K562 (cell line): ENCODE results near the gene CCM2. TPM values are rescaled to one million over a fixed set of nuclear protein-coding genes. Genes with fewer than 3 reads are reported as not detected.
A peak's percentile ranks its signal among the peaks of the same experiment; 100 is the strongest.

Experiments used
- BCLAF1 ChIP-seq, 2 experiments: fragments of 450-650 bp in 1 of 2; IDR thresholded peaks; 2 replicates each; pipeline ENCODE4 v1.6.1; 2011 to 2017; ENCODE audit warnings: low read depth in 2 of 2, antibody characterized with exemption in 1 of 2, borderline replicate concordance in 1 of 2, low read length in 1 of 2, mild to moderate bottlenecking in 1 of 2, mixed read lengths in 1 of 2; ENCODE audit not compliant: control insufficient read depth in 1 of 2
- CUX1 ChIP-seq: fragments of 200-800 bp; sonication (Bioruptor generic); IDR thresholded peaks from 2 replicates; pipeline ENCODE4 v1.6.1; 2016; ENCODE audit warnings: missing genetic modification characterization, missing compliant biosample characterization
- FOXA3 ChIP-seq, 2 experiments: fragments of 450-650 bp in 1 of 2; sonication (generic) in 1 of 2; formaldehyde crosslinking; IDR thresholded peaks in 1 of 2; conservative IDR thresholded peaks in 1 of 2; 2 replicates each; pipeline versions ENCODE4 v1.4.0 to v1.8.0; 2020 to 2022; ENCODE audit warnings: mild to moderate bottlenecking in 2 of 2, missing genetic modification reagents in 1 of 2
- FOXJ2 ChIP-seq: fragments of 200-800 bp; sonication (Bioruptor generic); IDR thresholded peaks from 2 replicates; pipeline ENCODE4 v1.6.1; 2016; ENCODE audit warnings: missing genetic modification characterization, missing compliant biosample characterization
- FUS ChIP-seq: fragments of 200-400 bp; formaldehyde crosslinking; optimal IDR thresholded peaks from 2 replicates; pipeline ENCODE3; 2017; ENCODE audit warnings: low read depth, low read length
- ILK ChIP-seq: fragments of 450-650 bp; IDR thresholded peaks from 2 replicates; pipeline ENCODE4 v1.6.1; 2016; ENCODE audit warnings: missing genetic modification characterization, low read depth, mild to moderate bottlenecking, missing compliant biosample characterization, moderate library complexity, borderline replicate concordance
- MTA3 ChIP-seq: fragments of 450-650 bp; formaldehyde crosslinking; IDR thresholded peaks from 2 replicates; pipeline ENCODE4 v1.6.1; 2017; ENCODE audit warnings: mild to moderate bottlenecking, borderline replicate concordance
- MXI1 ChIP-seq: IDR thresholded peaks from 2 replicates; pipeline ENCODE4 v1.6.1; 2011; ENCODE audit warnings: low read depth, mild to moderate bottlenecking, improper control_type of control experiment, low read length
- NONO ChIP-seq, 2 experiments: fragments of 200-400 bp in 1 of 2; fragments of 450-650 bp in 1 of 2; formaldehyde crosslinking in 1 of 2; IDR thresholded peaks; 2 replicates each; pipeline ENCODE4 v1.6.1; 2017; ENCODE audit warnings: low read depth in 2 of 2, mild to moderate bottlenecking in 2 of 2, moderate library complexity in 2 of 2, low read length in 1 of 2
- PHB ChIP-seq: fragments of 250-450 bp; sonication (Bioruptor Pico); IDR thresholded peaks from 2 replicates; pipeline ENCODE4 v1.5.0; 2021
- PHF20 ChIP-seq: fragments of 450-650 bp; IDR thresholded peaks from 2 replicates; pipeline ENCODE4 v1.6.1; 2018; ENCODE audit not compliant: partially characterized antibody
- POLR2AphosphoS5 ChIP-seq: IDR thresholded peaks from 2 replicates; pipeline ENCODE4 v1.6.1; 2011; ENCODE audit warnings: mild to moderate bottlenecking, low read depth, low read length, moderate library complexity; ENCODE audit not compliant: control insufficient read depth, insufficient read depth
- RFX5 ChIP-seq: IDR thresholded peaks from 2 replicates; pipeline ENCODE4 v1.6.1; 2011; ENCODE audit warnings: low read depth, mild to moderate bottlenecking, improper control_type of control experiment, low read length
- SLC30A9 ChIP-seq: fragments of 250-450 bp; sonication (Bioruptor Pico); IDR thresholded peaks from 2 replicates; pipeline ENCODE4 v1.8.0; 2022; ENCODE audit warnings: mild to moderate bottlenecking, moderate library complexity
- SP1 ChIP-seq: sonication (generic); formaldehyde crosslinking; IDR thresholded peaks from 2 replicates; pipeline ENCODE4 v1.8.1; 2022; ENCODE audit warnings: mild to moderate bottlenecking, missing genetic modification reagents
- TFE3 ChIP-seq: fragments of 450-650 bp; formaldehyde crosslinking; IDR thresholded peaks from 2 replicates; pipeline ENCODE4 v1.4.0; 2020; ENCODE audit warnings: mild to moderate bottlenecking, mixed read lengths
- polyA plus RNA-seq, 8 experiments: library from polyadenylated mRNA; depleted of rRNA in 4 of 8; stranded (reverse) in 5 of 8; unstranded in 3 of 8; fragments of >200 nt; fragmentation: Nextera tagmentation in 2 of 8; fragmentation: Illumina TruSeq in 1 of 8; extraction: Ambion mirVana in 2 of 8; extraction: Trizol in 1 of 8; gene quantifications; 2 replicates each; pipeline versions ENCODE4 v1.2.1 to v1.2.3, GENCODE V29; 2011 to 2014; ENCODE audit warnings: inconsistent platforms in 1 of 8, missing spikeins in 1 of 8
- total RNA-seq, 7 experiments: library from RNA; depleted of rRNA in 6 of 7; stranded (reverse); fragments of >200 nt in 6 of 7; fragmentation: Illumina TruSeq in 2 of 7; extraction: Trizol in 2 of 7; gene quantifications; 2 replicates each; pipeline versions ENCODE4 v1.2.1 to v1.2.3, GENCODE V29; 2011 to 2021; ENCODE audit warnings: low replicate concordance in 1 of 7

Gene CCM2
- total and polyA plus RNA-seq, 9 of the 15 experiments (the other 6 are each of a cell fraction or from before 2014, with no cell fraction given), result 0.41 to 38.6 (median 25.9) TPM

GRCh38 chr7:45001138-45001694, 1.2 kb downstream of the CCM2 start (continued):
- TF ChIP-seq TFE3 (CRISPR knock-in tag) (no peak), NONO (IDR thresholded peaks at IDR 0.05; ENCODE audit: low read depth in 2 of 2, low read length in 1 of 2) (no peak), PHB (CRISPR knock-in tag) (no peak), ILK (no peak), FUS (no peak), FOXJ2 (tag) (no peak), MXI1 (no peak), RFX5 (no peak), BCLAF1 (IDR thresholded peaks at IDR 0.05; ENCODE audit: borderline replicate concordance in 1 of 2, control insufficient read depth in 1 of 2, low read depth in 2 of 2, low read length in 1 of 2) (no peak), SP1 (CRISPR knock-in tag) (peak; percentile 40), PHF20 (no peak), FOXA3 (CRISPR knock-in tag; conservative IDR thresholded peaks at IDR 0.05 in 1 of 2, IDR thresholded peaks at IDR 0.05 in 1 of 2) (no peak), SLC30A9 (CRISPR knock-in tag) (no peak), CUX1 (CRISPR knock-in tag) (no peak), POLR2AphosphoS5 (peak; percentile 64), MTA3 (0 out of 2 replicates have a peak, but pooled peaks have one; percentile 47)
